Mammary epithelial cell (primary cell): Measurements from ENCODE around the gene AIG1.

ENCODE experiments used
- EZH2 ChIP-seq: IDR thresholded peaks from 2 replicates; pipeline ENCODE4 v1.6.1; 2012; ENCODE audit warnings: low read length, inconsistent platforms, borderline replicate concordance
- TF ChIP-seq, protein P1 (sequence below), 2 donors: IDR thresholded peaks in 1 of 2; conservative IDR thresholded peaks in 1 of 2; 2 replicates each; pipeline ENCODE4 v1.5.1; 2011 to 2012; ENCODE audit warnings: inconsistent platforms in 2 of 2, low read length in 2 of 2, mild to moderate bottlenecking in 2 of 2, control low read depth in 1 of 2, low read depth in 1 of 2; ENCODE audit not compliant: insufficient read depth in 1 of 2; ENCODE audit errors: extremely low read depth in 1 of 2

GRCh38 chr6:143260857-143261256 lies 200.2 kb downstream of the AIG1 start:
- TF ChIP-seq EZH2: no peak
- TF ChIP-seq, protein P1, sequence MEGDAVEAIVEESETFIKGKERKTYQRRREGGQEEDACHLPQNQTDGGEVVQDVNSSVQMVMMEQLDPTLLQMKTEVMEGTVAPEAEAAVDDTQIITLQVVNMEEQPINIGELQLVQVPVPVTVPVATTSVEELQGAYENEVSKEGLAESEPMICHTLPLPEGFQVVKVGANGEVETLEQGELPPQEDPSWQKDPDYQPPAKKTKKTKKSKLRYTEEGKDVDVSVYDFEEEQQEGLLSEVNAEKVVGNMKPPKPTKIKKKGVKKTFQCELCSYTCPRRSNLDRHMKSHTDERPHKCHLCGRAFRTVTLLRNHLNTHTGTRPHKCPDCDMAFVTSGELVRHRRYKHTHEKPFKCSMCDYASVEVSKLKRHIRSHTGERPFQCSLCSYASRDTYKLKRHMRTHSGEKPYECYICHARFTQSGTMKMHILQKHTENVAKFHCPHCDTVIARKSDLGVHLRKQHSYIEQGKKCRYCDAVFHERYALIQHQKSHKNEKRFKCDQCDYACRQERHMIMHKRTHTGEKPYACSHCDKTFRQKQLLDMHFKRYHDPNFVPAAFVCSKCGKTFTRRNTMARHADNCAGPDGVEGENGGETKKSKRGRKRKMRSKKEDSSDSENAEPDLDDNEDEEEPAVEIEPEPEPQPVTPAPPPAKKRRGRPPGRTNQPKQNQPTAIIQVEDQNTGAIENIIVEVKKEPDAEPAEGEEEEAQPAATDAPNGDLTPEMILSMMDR (conservative IDR thresholded peaks at IDR 0.05 in 1 of 2, IDR thresholded peaks at IDR 0.05 in 1 of 2; ENCODE audit: extremely low read depth in 1 of 2, insufficient read depth in 1 of 2, low read depth in 1 of 2, low read length in 2 of 2): no peak
